Activated CD4-positive, alpha-beta T cell treated with anti-CD3 and anti-CD28 coated beads, Interleukin-2, amount 10 ng/mL, durations not matched to agents 7 days and 5 days (primary cell): ENCODE results near the gene IWS1. TPM values are rescaled to one million over a fixed set of nuclear protein-coding genes. Genes with fewer than 3 reads are reported as not detected.

Experiments used
- CTCF ChIA-PET: fragments of 350-600 bp; sonication (Branson Sonifier 250); formaldehyde crosslinking; loops from one replicate; lab custom pipeline; 2021; ENCODE audit warnings: antibody characterized with exemption; lab: Charles Lee
- POLR2A ChIA-PET: fragments of 350-600 bp; sonication (Branson Sonifier 250); formaldehyde crosslinking; loops from one replicate; lab custom pipeline; 2021; ENCODE audit warnings: antibody characterized with exemption; lab: Charles Lee
- DNase-seq: peaks from one replicate; pipeline ENCODE4 v3.0.0-alpha.2; 2020
- H3K27ac Mint-ChIP-seq: one replicate; pipeline ENCODE4 v1.8.0; 2021; ENCODE audit warnings: mild to moderate bottlenecking, moderate library complexity, mixed read lengths
- H3K27me3 Mint-ChIP-seq: one replicate; pipeline ENCODE4 v1.8.0; 2021; ENCODE audit warnings: mixed read lengths
- H3K36me3 Mint-ChIP-seq: one replicate; pipeline ENCODE4 v1.8.0; 2021; ENCODE audit warnings: low read depth, mixed read lengths
- H3K4me1 Mint-ChIP-seq: one replicate; pipeline ENCODE4 v1.8.0; 2021; ENCODE audit warnings: mixed read lengths
- H3K4me3 Mint-ChIP-seq: one replicate; pipeline ENCODE4 v1.8.0; 2021; ENCODE audit warnings: mild to moderate bottlenecking, moderate library complexity, mixed read lengths
- H3K9me3 Mint-ChIP-seq: one replicate; pipeline ENCODE4 v1.8.0; 2021; ENCODE audit warnings: mixed read lengths
- total RNA-seq, 2 experiments: library from RNA; stranded (reverse); gene quantifications; one replicate each; pipeline ENCODE4 v1.2.3, GENCODE V29; 2021

Gene IWS1
- total RNA-seq, 2 experiments from 2014 or later = 43.0 to 46.9 TPM

GRCh38 chr2:127520424-127520823 is 5.9 kb downstream of the IWS1 start:
- Mint-ChIP-seq H3K4me1 (peaks cover 33% of the 10 kb centered on the region), H3K27ac (no peak overlapping the region), H3K9me3 (no peaks in the 10 kb centered on the region), H3K36me3 (peaks cover 50% of the 10 kb centered on the region), H3K27me3 (no peaks in the 10 kb centered on the region), H3K4me3 (no peak overlapping the region)
- POLR2A ChIA-PET = no interaction called here
- DNase-seq = no peak
- CTCF ChIA-PET = no interaction called here

DNA sequence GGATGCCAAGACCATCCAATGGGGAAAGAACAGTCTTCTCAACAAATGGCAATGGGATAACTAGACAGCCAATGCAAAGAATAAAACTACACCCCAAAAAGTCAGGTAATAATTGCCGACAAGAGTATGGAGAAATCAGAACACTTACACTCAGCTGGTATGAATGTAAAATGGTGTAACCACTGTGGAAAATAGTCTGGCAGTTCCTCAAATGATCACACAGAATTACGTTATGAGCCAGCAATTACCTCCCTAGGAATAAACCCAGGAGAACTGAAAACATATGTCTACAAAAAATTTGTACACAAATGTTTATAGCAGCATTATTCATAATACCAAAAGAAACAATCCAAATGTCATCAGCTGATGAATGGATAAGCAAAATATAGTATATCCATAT is 8.8 kb downstream of the IWS1 start:
- Mint-ChIP-seq H3K4me3 (no peak overlapping the region), H3K36me3 (peaks cover 58% of the 10 kb centered on the region), H3K27me3 (no peaks in the 10 kb centered on the region), H3K27ac (no peak overlapping the region), H3K4me1 (peaks cover 46% of the 10 kb centered on the region), H3K9me3 (no peaks in the 10 kb centered on the region)
- CTCF ChIA-PET = interaction anchor here (1.5 kb wide), 1 partner anchor 237 kb away, joined by 3 read pairs; no protein-coding TSS in a partner anchor
- POLR2A ChIA-PET = no interaction called here
- DNase-seq = no peak

DNA sequence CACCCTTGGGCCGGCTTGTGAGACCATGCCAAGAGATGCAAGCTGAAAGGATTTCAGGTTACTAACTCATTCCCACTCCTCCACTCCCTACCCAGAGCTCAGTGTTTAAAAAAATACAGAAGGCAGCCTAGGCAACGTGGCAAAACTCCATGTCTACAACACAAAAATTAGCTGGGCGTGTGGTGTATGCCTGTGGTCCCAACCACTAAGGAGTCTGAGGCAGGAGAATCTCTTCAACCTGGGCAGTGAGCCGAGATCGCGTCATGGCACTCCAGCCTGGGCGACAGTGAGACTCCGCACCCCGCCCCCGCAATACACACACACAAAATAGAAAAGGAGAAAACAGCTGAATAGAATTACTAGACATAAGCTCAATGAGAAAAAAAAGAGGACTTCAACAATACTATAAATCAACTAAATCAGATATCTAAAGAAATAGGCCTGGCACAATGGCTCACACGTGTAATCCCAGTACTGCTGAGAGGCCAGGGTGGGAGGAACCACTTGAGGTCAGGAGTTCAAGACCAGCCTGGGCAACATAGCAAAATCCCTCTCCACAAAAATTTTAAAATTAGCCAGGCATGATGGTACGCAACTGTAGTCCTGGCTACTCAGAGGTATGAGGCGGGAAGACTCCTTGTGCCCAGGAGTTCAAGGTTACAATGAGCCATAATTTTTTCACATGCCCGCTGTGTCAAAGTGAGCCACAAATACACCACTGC is 10.1 kb downstream of the IWS1 start:
- Mint-ChIP-seq H3K27me3 (no peaks in the 10 kb centered on the region), H3K36me3 (peaks cover 60% of the 10 kb centered on the region), H3K9me3 (no peaks in the 10 kb centered on the region), H3K4me1 (peaks cover 51% of the 10 kb centered on the region), H3K4me3 (no peak overlapping the region), H3K27ac (no peak overlapping the region)
- DNase-seq = no peak
- ChIA-PET POLR2A (no interaction called here), CTCF (no interaction called here)

DNA sequence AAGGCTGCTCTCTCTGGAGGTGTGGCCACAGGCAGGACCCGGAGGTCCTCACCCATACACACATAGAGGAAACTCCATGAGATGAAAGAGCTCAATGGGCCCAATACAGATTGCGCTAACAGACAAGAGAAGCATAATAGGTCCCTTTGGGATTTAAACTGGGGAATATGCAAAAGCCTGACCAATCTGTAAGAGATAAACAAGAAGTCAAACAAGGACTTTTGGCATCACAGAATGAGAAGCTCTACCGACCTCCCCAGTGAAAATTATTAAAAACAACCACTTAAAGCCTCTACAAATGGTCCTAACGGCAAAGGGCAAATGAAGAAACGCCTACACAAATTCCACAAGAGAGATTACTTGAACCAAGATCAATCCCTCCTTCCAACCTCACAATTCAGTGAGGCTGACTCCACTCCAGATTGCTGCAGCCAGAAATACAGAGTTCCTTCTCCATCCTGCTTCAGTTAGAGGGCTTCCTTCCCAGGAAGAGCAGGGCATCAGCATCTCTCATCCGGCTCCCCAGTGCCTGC is 10.8 kb downstream of the IWS1 start:
- Mint-ChIP-seq H3K4me1 (peaks cover 54% of the 10 kb centered on the region), H3K27ac (peak overlapping the region; percentile 4), H3K36me3 (peaks cover 63% of the 10 kb centered on the region), H3K27me3 (no peaks in the 10 kb centered on the region), H3K4me3 (no peak overlapping the region), H3K9me3 (no peaks in the 10 kb centered on the region)
- DNase-seq = no peak
- ChIA-PET POLR2A (no interaction called here), CTCF (no interaction called here)

GRCh38 chr2:127514485-127514884 is 11.8 kb downstream of the IWS1 start:
- H3K9me3 Mint-ChIP-seq = no peaks in the 10 kb centered on the region
- no peaks in the 10 kb centered on the region for H3K27me3 Mint-ChIP-seq
- ChIA-PET CTCF (no interaction called here), POLR2A (no interaction called here)
- no peak for DNase-seq
- H3K27ac Mint-ChIP-seq = no peak overlapping the region
- no peak overlapping the region for H3K4me3 Mint-ChIP-seq
- H3K36me3 Mint-ChIP-seq = peaks cover 57% of the 10 kb centered on the region
- H3K4me1 Mint-ChIP-seq = peaks cover 57% of the 10 kb centered on the region

GRCh38 chr2:127514076-127514475 is 12.2 kb downstream of the IWS1 start:
- no peaks in the 10 kb centered on the region for H3K27me3 Mint-ChIP-seq
- H3K36me3 Mint-ChIP-seq = peaks cover 59% of the 10 kb centered on the region
- peaks cover 56% of the 10 kb centered on the region for H3K4me1 Mint-ChIP-seq
- CTCF ChIA-PET = interaction anchor here (1.0 kb wide), 1 partner anchor 9 kb away, joined by 3 read pairs; no protein-coding TSS in a partner anchor
- no peak for DNase-seq
- H3K4me3 Mint-ChIP-seq = no peak overlapping the region
- POLR2A ChIA-PET = no interaction called here
- H3K9me3 Mint-ChIP-seq = no peaks in the 10 kb centered on the region
- no peak overlapping the region for H3K27ac Mint-ChIP-seq

DNA sequence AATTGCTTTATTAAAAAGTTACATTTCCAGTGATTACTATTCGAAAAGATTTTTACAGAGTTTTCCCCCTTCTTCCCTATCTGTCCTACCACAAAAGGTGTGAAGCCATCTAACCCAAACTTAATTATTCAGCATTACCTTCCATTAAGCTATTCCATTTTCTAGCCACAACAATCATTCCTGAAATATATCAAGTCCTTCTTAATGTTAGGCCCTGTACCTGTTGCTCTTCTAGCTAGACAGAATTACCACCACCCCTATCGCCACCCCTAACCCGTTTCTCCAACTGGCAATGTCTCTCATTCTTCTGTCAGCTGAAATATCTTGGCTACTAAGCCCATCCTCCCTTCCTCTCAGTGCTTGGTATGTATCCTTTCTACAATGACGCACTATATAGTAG is 13.9 kb downstream of the IWS1 start:
- no peak for DNase-seq
- H3K27ac Mint-ChIP-seq = peak overlapping the region; percentile 33
- POLR2A ChIA-PET = no interaction called here

GRCh38 chr2:127511917-127512316 is 14.4 kb downstream of the IWS1 start:
- H3K27me3 Mint-ChIP-seq = no peaks in the 10 kb centered on the region
- no peak overlapping the region for H3K4me3 Mint-ChIP-seq
- peaks cover 59% of the 10 kb centered on the region for H3K4me1 Mint-ChIP-seq
- ChIA-PET POLR2A (no interaction called here), CTCF (interaction anchor here (1.3 kb wide), 1 partner anchor 15 kb away, joined by 4 read pairs; no protein-coding TSS in a partner anchor)
- no peaks in the 10 kb centered on the region for H3K9me3 Mint-ChIP-seq
- DNase-seq = no peak
- no peak overlapping the region for H3K27ac Mint-ChIP-seq
- H3K36me3 Mint-ChIP-seq = peaks cover 58% of the 10 kb centered on the region

More for the DNA sequence above, 13.9 kb downstream of the IWS1 start:
- Mint-ChIP-seq H3K27me3 (no peaks in the 10 kb centered on the region), H3K4me1 (peaks cover 61% of the 10 kb centered on the region), H3K4me3 (no peak overlapping the region), H3K9me3 (no peaks in the 10 kb centered on the region), H3K36me3 (peaks cover 61% of the 10 kb centered on the region)
- CTCF ChIA-PET = interaction anchor here (1.3 kb wide), 1 partner anchor 14 kb away, joined by 4 read pairs; no protein-coding TSS in a partner anchor

GRCh38 chr2:127511090-127511695 is 15.1 kb downstream of the IWS1 start:
- no peak overlapping the region for H3K27ac Mint-ChIP-seq
- no peaks in the 10 kb centered on the region for H3K27me3 Mint-ChIP-seq
- H3K4me3 Mint-ChIP-seq = no peak overlapping the region
- ChIA-PET POLR2A (no interaction called here), CTCF (no interaction called here)
- H3K36me3 Mint-ChIP-seq = peaks cover 57% of the 10 kb centered on the region
- peaks cover 59% of the 10 kb centered on the region for H3K4me1 Mint-ChIP-seq
- no peak for DNase-seq
- H3K9me3 Mint-ChIP-seq = no peaks in the 10 kb centered on the region

- H3K4me1 Mint-ChIP-seq = peaks cover 58% of the 10 kb centered on the region
- H3K27me3 Mint-ChIP-seq = no peaks in the 10 kb centered on the region
- ChIA-PET POLR2A (no interaction called here), CTCF (no interaction called here)
- DNase-seq = no peak
- H3K4me3 Mint-ChIP-seq = no peak overlapping the region
- H3K9me3 Mint-ChIP-seq = no peaks in the 10 kb centered on the region
- peaks cover 53% of the 10 kb centered on the region for H3K36me3 Mint-ChIP-seq
- H3K27ac Mint-ChIP-seq = no peak overlapping the region
These were observed 16.2 kb downstream of the IWS1 start for GRCh38 chr2:127510073-127510472.

GRCh38 chr2:127508631-127509034 is 17.7 kb downstream of the IWS1 start:
- POLR2A ChIA-PET = no interaction called here
- Mint-ChIP-seq H3K27me3 (no peaks in the 10 kb centered on the region), H3K27ac (no peak overlapping the region)

DNA sequence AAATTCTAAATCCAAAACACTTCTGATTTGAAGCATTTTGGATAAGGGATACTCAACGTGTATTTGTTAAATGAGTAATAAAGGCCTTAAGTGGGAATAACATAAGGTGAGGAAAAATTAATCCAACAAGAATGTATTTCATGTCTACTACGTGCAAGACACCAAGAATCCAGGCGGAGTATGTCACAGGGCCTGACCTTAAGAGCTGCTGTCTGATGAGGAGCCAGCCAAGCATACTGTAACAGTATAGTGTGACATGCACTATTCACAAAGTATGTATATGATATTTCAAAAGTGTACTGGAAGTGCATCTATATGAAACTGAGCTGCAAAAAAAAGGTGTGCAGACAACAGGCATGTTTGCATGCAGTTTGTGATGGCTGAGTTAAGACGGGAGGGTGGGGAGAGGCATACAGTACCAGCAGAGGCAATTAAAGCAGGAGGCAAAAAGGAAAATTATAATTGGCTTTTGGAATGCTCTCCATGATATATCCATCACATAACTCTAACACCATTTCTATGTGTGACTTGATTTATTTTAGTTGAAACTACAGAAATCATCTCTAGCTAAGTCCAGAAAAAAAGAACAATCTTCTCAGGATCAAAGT is 18.2 kb downstream of the IWS1 start:
- peaks cover 61% of the 10 kb centered on the region for H3K36me3 Mint-ChIP-seq
- H3K27ac Mint-ChIP-seq = no peak overlapping the region

More at GRCh38 chr2:127508631-127509034, 17.7 kb downstream of the IWS1 start:
- CTCF ChIA-PET = interaction anchor here (1.2 kb wide), 1 partner anchor 21 kb away, joined by 3 read pairs; no protein-coding TSS in a partner anchor
- H3K4me1 Mint-ChIP-seq = peaks cover 46% of the 10 kb centered on the region
- no peak for DNase-seq
- no peaks in the 10 kb centered on the region for H3K9me3 Mint-ChIP-seq
- peaks cover 58% of the 10 kb centered on the region for H3K36me3 Mint-ChIP-seq
- no peak overlapping the region for H3K4me3 Mint-ChIP-seq

DNA sequence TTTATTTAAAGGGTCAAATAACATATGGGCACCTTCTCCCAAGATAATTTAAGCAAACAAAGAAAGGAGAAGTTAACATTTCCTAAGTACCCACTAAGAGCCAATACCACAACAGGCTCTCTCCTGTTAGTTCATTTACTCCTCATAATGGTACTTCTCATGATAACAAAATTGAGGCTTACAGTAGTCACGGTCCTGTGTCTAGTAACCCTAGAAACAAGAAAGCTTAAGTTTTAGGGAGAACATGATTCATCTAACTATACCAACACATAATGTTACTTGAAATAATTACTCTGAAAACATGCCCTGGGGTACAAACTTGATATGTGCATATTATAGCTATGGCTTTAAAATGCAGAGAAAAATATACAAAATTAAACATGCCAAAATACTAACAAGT is 19.8 kb downstream of the IWS1 start:
- CTCF ChIA-PET = no interaction called here
- Mint-ChIP-seq H3K36me3 (peaks cover 66% of the 10 kb centered on the region), H3K27ac (no peak overlapping the region), H3K9me3 (no peaks in the 10 kb centered on the region), H3K4me1 (peaks cover 30% of the 10 kb centered on the region), H3K27me3 (no peaks in the 10 kb centered on the region), H3K4me3 (no peak overlapping the region)
- DNase-seq = no peak
- POLR2A ChIA-PET = no interaction called here

More for the DNA sequence above, 18.2 kb downstream of the IWS1 start:
- H3K4me3 Mint-ChIP-seq = no peak overlapping the region
- CTCF ChIA-PET = interaction anchor here (1.2 kb wide), 1 partner anchor 21 kb away, joined by 3 read pairs; no protein-coding TSS in a partner anchor
- H3K9me3 Mint-ChIP-seq = no peaks in the 10 kb centered on the region
- POLR2A ChIA-PET = no interaction called here
- peaks cover 44% of the 10 kb centered on the region for H3K4me1 Mint-ChIP-seq
- no peak for DNase-seq
- no peaks in the 10 kb centered on the region for H3K27me3 Mint-ChIP-seq
